NCI-H2196 (cell line): ENCODE results near the gene SHKBP1.
"Not testable (repeated sequence)": the region's sequence is repeated elsewhere in the genome, so short reads cannot be mapped to it uniquely, and the experiment has no call there.

Source experiments
- DNase-seq: peaks from one replicate; lab custom pipeline; 2025; ENCODE audit not compliant: unreplicated experiment; lab: John Stamatoyannopoulos, UW

The SHKBP1 gene

GRCh38 chr19:40582467-40582866, 5.8 kb downstream of the SHKBP1 start:
- DNase-seq, result no peak

GRCh38 chr19:40583283-40583682, 6.6 kb downstream of the SHKBP1 start:
- DNase-seq, result no peak

GRCh38 chr19:40584007-40584406, 7.3 kb downstream of the SHKBP1 start:
- DNase-seq, result no peak

- no peak for DNase-seq
Measured at GRCh38 chr19:40585241-40585981, 8.7 kb downstream of the SHKBP1 start.

- no peak for DNase-seq
Measured at GRCh38 chr19:40585982-40586422, 9.3 kb downstream of the SHKBP1 start.

GRCh38 chr19:40586611-40587010, 9.9 kb downstream of the SHKBP1 start:
- no peak for DNase-seq

GRCh38 chr19:40588110-40588854, 11.6 kb downstream of the SHKBP1 start:
- DNase-seq, result no peak

- DNase-seq, result no peak
Measured at GRCh38 chr19:40588926-40589569, 12.4 kb downstream of the SHKBP1 start.

GRCh38 chr19:40589591-40590429, 13.1 kb downstream of the SHKBP1 start:
- no peak for DNase-seq

GRCh38 chr19:40590464-40591265, 14.0 kb downstream of the SHKBP1 start:
- DNase-seq, result no peak

- not testable (repeated sequence) for DNase-seq
Measured at GRCh38 chr19:40591724-40592123, 15.1 kb downstream of the SHKBP1 start.

GRCh38 chr19:40592170-40592569, 15.5 kb downstream of the SHKBP1 start:
- DNase-seq, result peak; percentile 89

GRCh38 chr19:40594255-40594654, 17.6 kb downstream of the SHKBP1 start:
- peak; percentile 19 for DNase-seq

GRCh38 chr19:40594657-40595091, 18.0 kb downstream of the SHKBP1 start:
- no peak for DNase-seq

- peak; percentile 82 for DNase-seq
Measured at GRCh38 chr19:40596608-40597328, 20.1 kb downstream of the SHKBP1 start.

- DNase-seq, result no peak
Measured at GRCh38 chr19:40597329-40597838, 20.7 kb downstream of the SHKBP1 start.

GRCh38 chr19:40598121-40598917, 21.6 kb downstream of the SHKBP1 start:
- DNase-seq, result peak; percentile 90

- no peak for DNase-seq
Measured at GRCh38 chr19:40598918-40599307, 22.2 kb downstream of the SHKBP1 start.
